GM23338 (cell line): ENCODE results near the gene COPS6. TPM values are rescaled to one million over a fixed set of nuclear protein-coding genes. Genes with fewer than 3 reads are reported as not detected.

ENCODE experiments used
- ATAC-seq: fragments of 200-7000 bp; cut with Tn5 transposase; 3 replicates; pipeline ENCODE4 v1.9.1; 2020
- DNase-seq: peaks from one replicate; pipeline ENCODE4 v3.0.0-alpha.2; 2015; ENCODE audit warnings: low spot score
- H2AFZ ChIP-seq: fragments of 200-600 bp; sonication (generic); 2 replicates; pipeline ENCODE4 v1.8.0; 2016; ENCODE audit warnings: antibody characterized with exemption, mild to moderate bottlenecking, moderate library complexity
- H3F3A ChIP-seq: fragments of 200-600 bp; sonication (generic); replicated peaks from 2 replicates; pipeline ENCODE4 v1.8.0; 2017; ENCODE audit warnings: antibody characterized with exemption, mixed run types, low read depth
- H3K27ac ChIP-seq: fragments of 200-600 bp; sonication (generic); 2 replicates; pipeline ENCODE4 v1.6.1; 2016; ENCODE audit warnings: low read depth
- H3K27me3 ChIP-seq: fragments of 200-600 bp; sonication (generic); 2 replicates; pipeline ENCODE4 v1.8.0; 2016; ENCODE audit warnings: mild to moderate bottlenecking, mixed run types, moderate library complexity; ENCODE audit not compliant: insufficient read depth
- H3K36me3 ChIP-seq: fragments of 200-600 bp; sonication (generic); 2 replicates; pipeline ENCODE4 v1.8.0; 2016; ENCODE audit warnings: mild to moderate bottlenecking; ENCODE audit not compliant: insufficient read depth
- H3K4me1 ChIP-seq: fragments of 200-600 bp; sonication (generic); 2 replicates; pipeline ENCODE4 v1.8.0; 2016; ENCODE audit warnings: mild to moderate bottlenecking, moderate library complexity; ENCODE audit not compliant: insufficient read depth
- H3K4me2 ChIP-seq: fragments of 200-600 bp; sonication (generic); 2 replicates; pipeline ENCODE4 v1.7.1; 2017; ENCODE audit warnings: mixed run types
- H3K4me3 ChIP-seq: fragments of 200-600 bp; sonication (generic); 2 replicates; pipeline ENCODE4 v1.6.1; 2016; ENCODE audit warnings: mixed run types
- H3K79me2 ChIP-seq: fragments of 200-600 bp; sonication (generic); replicated peaks from 2 replicates; pipeline ENCODE4 v1.8.0; 2017; ENCODE audit warnings: mild to moderate bottlenecking; ENCODE audit not compliant: insufficient read depth
- H3K9me2 ChIP-seq: fragments of 200-600 bp; sonication (generic); 2 replicates; pipeline ENCODE4 v1.8.0; 2017; ENCODE audit not compliant: insufficient read depth
- H4K20me1 ChIP-seq: fragments of 200-600 bp; sonication (generic); replicated peaks from 2 replicates; pipeline ENCODE4 v1.8.0; 2017; ENCODE audit warnings: mild to moderate bottlenecking; ENCODE audit not compliant: insufficient read depth
- H3K27ac Mint-ChIP-seq: 2 replicates; pipeline ENCODE4 v1.8.0; 2020; ENCODE audit warnings: inconsistent platforms, mild to moderate bottlenecking, moderate library complexity, mixed read lengths
- H3K27me3 Mint-ChIP-seq: 3 replicates; pipeline ENCODE4 v1.8.0; 2022; ENCODE audit warnings: low read depth, mild to moderate bottlenecking, moderate library complexity, mixed read lengths, inconsistent platforms; ENCODE audit not compliant: insufficient read depth, poor library complexity
- H3K36me3 Mint-ChIP-seq: 3 replicates; pipeline ENCODE4 v1.8.0; 2021; ENCODE audit warnings: low read depth, mild to moderate bottlenecking, inconsistent platforms, moderate library complexity, mixed read lengths
- H3K4me1 Mint-ChIP-seq: 3 replicates; pipeline ENCODE4 v1.8.0; 2020; ENCODE audit warnings: mild to moderate bottlenecking, inconsistent platforms, mixed read lengths
- H3K4me3 Mint-ChIP-seq: 3 replicates; pipeline ENCODE4 v1.8.0; 2021; ENCODE audit warnings: moderate library complexity, mild to moderate bottlenecking, inconsistent platforms, mixed read lengths
- H3K9me3 Mint-ChIP-seq: 3 replicates; pipeline ENCODE4 v1.8.0; 2020; ENCODE audit warnings: moderate library complexity, mild to moderate bottlenecking, inconsistent platforms, mixed read lengths
- CREB1 ChIP-seq: fragments of 250-450 bp; sonication (Bioruptor Pico); IDR thresholded peaks from 2 replicates; pipeline ENCODE4 v1.5.0; 2020; ENCODE audit warnings: low read depth, mild to moderate bottlenecking, moderate library complexity
- CTCF ChIP-seq, 2 experiments: fragments of 200-600 bp in 1 of 2; sonication (generic) in 1 of 2; conservative IDR thresholded peaks; 2 replicates each; pipeline versions ENCODE4 v1.5.1 to v1.6.1; 2016 to 2017; ENCODE audit warnings: antibody characterized with exemption in 2 of 2, low read depth in 2 of 2, mild to moderate bottlenecking in 2 of 2, moderate library complexity in 1 of 2
- ETS1 ChIP-seq: IDR thresholded peaks from 2 replicates; pipeline ENCODE4 v1.6.1; 2016; ENCODE audit warnings: antibody characterized with exemption
- EZH2 ChIP-seq: fragments of 200-600 bp; sonication (generic); IDR thresholded peaks from one replicate; pipeline ENCODE4 v1.8.0; 2017; ENCODE audit warnings: antibody characterized with exemption, mild to moderate bottlenecking, low read depth; ENCODE audit not compliant: unreplicated experiment
- EZH2phosphoT487 ChIP-seq: fragments of 200-600 bp; sonication (generic); IDR thresholded peaks from one replicate; pipeline ENCODE4 v1.8.1; 2018; ENCODE audit warnings: antibody characterized with exemption; ENCODE audit not compliant: unreplicated experiment
- JUNB ChIP-seq: IDR thresholded peaks from one replicate; pipeline ENCODE4 v1.6.1; 2016; ENCODE audit warnings: antibody characterized with exemption; ENCODE audit not compliant: unreplicated experiment
- POLR2AphosphoS5 ChIP-seq: IDR thresholded peaks from 2 replicates; pipeline ENCODE4 v1.6.1; 2016; ENCODE audit warnings: antibody characterized with exemption, low read depth
- REST ChIP-seq: IDR thresholded peaks from one replicate; pipeline ENCODE4 v1.6.1; 2018; ENCODE audit warnings: antibody characterized with exemption; ENCODE audit not compliant: unreplicated experiment
- STAT1 ChIP-seq: IDR thresholded peaks from one replicate; pipeline ENCODE4 v1.6.1; 2016; ENCODE audit warnings: antibody characterized with exemption; ENCODE audit not compliant: unreplicated experiment
- ZNF114 ChIP-seq: fragments of 250-450 bp; sonication (Bioruptor Pico); IDR thresholded peaks from 2 replicates; pipeline ENCODE4 v1.5.0; 2020; ENCODE audit warnings: mild to moderate bottlenecking, moderate library complexity
- ZNF331 ChIP-seq: fragments of 250-450 bp; sonication (Bioruptor Pico); IDR thresholded peaks from 2 replicates; pipeline ENCODE4 v1.5.0; 2020; ENCODE audit warnings: low read depth, mild to moderate bottlenecking, moderate library complexity
- polyA plus RNA-seq: library from polyadenylated mRNA; unstranded; fragments of >200 nt; fragmentation: Nextera tagmentation; extraction: Ambion mirVana; gene quantifications from 2 replicates; pipeline ENCODE4 v1.2.1, GENCODE V29; 2016
- total RNA-seq: library from RNA; depleted of rRNA; stranded (reverse); fragments of >200 nt; shearing (Covaris generic); gene quantifications from 2 replicates; pipeline ENCODE4 v1.2.3, GENCODE V29; 2014

Gene COPS6
- total and polyA plus RNA-seq, 2 experiments from 2014 or later: 89.8 to 198 TPM

- Mint-ChIP-seq H3K27ac (peak overlapping the region; percentile 98), H3K4me3 (peak overlapping the region; percentile 95), H3K27me3 (peaks cover 49% of the 10 kb centered on the region), H3K9me3 (peaks cover 5% of the 10 kb centered on the region; the same call in 2 of the 3 replicates), H3K36me3 (peaks cover 86% of the 10 kb centered on the region), H3K4me1 (peaks cover 41% of the 10 kb centered on the region)
- Histone ChIP-seq H3F3A (peaks cover 68% of the 10 kb centered on the region), H3K36me3 (peaks cover 62% of the 10 kb centered on the region), H3K27ac (peak overlapping the region; percentile 100), H3K4me1 (peaks cover 13% of the 10 kb centered on the region), H3K4me3 (peak overlapping the region; percentile 100; the same call in 1 of the 2 replicates), H3K9me2 (no peaks in the 10 kb centered on the region), H2AFZ (no peak overlapping the region), H3K27me3 (no peaks in the 10 kb centered on the region), H4K20me1 (peaks cover 53% of the 10 kb centered on the region), H3K79me2 (peaks cover 60% of the 10 kb centered on the region), H3K4me2 (no peak overlapping the region)
- DNase-seq (no peak), ATAC-seq (no peak)
- TF ChIP-seq STAT1 (no peak), ZNF114 (no peak), EZH2 (no peak), CREB1 (CRISPR knock-in tag) (no peak)
Observed at GRCh38 chr7:100098913-100099312, 10.1 kb downstream of the COPS6 start.

- Histone ChIP-seq H2AFZ (no peak overlapping the region), H3K79me2 (peaks cover 60% of the 10 kb centered on the region), H3K4me3 (peak overlapping the region; percentile 100), H4K20me1 (peaks cover 49% of the 10 kb centered on the region), H3K27me3 (no peaks in the 10 kb centered on the region), H3K9me2 (no peaks in the 10 kb centered on the region), H3K27ac (peak overlapping the region; percentile 100), H3K4me2 (peak overlapping the region; percentile 100), H3K36me3 (peaks cover 57% of the 10 kb centered on the region), H3F3A (peaks cover 64% of the 10 kb centered on the region), H3K4me1 (peaks cover 13% of the 10 kb centered on the region)
- Mint-ChIP-seq H3K36me3 (peaks cover 81% of the 10 kb centered on the region), H3K9me3 (peaks cover 5% of the 10 kb centered on the region; the same call in 2 of the 3 replicates), H3K27ac (peak overlapping the region; percentile 98), H3K4me3 (peak overlapping the region; percentile 95), H3K27me3 (peaks cover 49% of the 10 kb centered on the region), H3K4me1 (peaks cover 41% of the 10 kb centered on the region)
- DNase-seq (no peak), ATAC-seq (no peak)
- no peak for TF ChIP-seq CREB1 (CRISPR knock-in tag)
- no peak for TF ChIP-seq STAT1
- TF ChIP-seq ZNF114: no peak
- TF ChIP-seq REST: no peak
- TF ChIP-seq ZNF331 (CRISPR knock-in tag): no peak
- TF ChIP-seq POLR2AphosphoS5: no peak
- no peak for TF ChIP-seq EZH2
- TF ChIP-seq JUNB: no peak
- TF ChIP-seq ETS1: no peak
- TF ChIP-seq CTCF (conservative IDR thresholded peaks at IDR 0.05; ENCODE audit: low read depth in 2 of 2): no peak
- TF ChIP-seq EZH2phosphoT487: no peak
Observed at GRCh38 chr7:100099452-100099851, 10.7 kb downstream of the COPS6 start.
